HepG2 (cell line): ENCODE measurements around the gene RIPOR3. TPM values are rescaled to one million over a fixed set of nuclear protein-coding genes. Genes with fewer than 3 reads are reported as not detected.

Source experiments
- CCAR2 ChIP-seq: fragments of 200-400 bp; formaldehyde crosslinking; optimal IDR thresholded peaks from 2 replicates; pipeline ENCODE3; 2018; ENCODE audit warnings: low read depth, mild to moderate bottlenecking, low read length, moderate library complexity
- FOXP4 ChIP-seq: sonication (generic); formaldehyde crosslinking; IDR thresholded peaks from 2 replicates; pipeline ENCODE4 v1.4.0; 2020; ENCODE audit warnings: missing genetic modification reagents
- GLI4 ChIP-seq: sonication (generic); formaldehyde crosslinking; IDR thresholded peaks from 2 replicates; pipeline ENCODE4 v1.5.1; 2020; ENCODE audit warnings: missing genetic modification reagents, mild to moderate bottlenecking, moderate library complexity, borderline replicate concordance
- HCFC1 ChIP-seq: fragments of 150-350 bp; IDR thresholded peaks from 2 replicates; pipeline ENCODE4 v1.6.1; 2014; ENCODE audit warnings: low read depth, low read length
- IKZF1 ChIP-seq: fragments of 450-650 bp; IDR thresholded peaks from 2 replicates; pipeline ENCODE4 v1.7.1; 2016
- LCORL ChIP-seq, 2 experiments: fragments of 450-650 bp in 1 of 2; sonication (generic) in 1 of 2; formaldehyde crosslinking in 1 of 2; IDR thresholded peaks; 2 replicates each; pipeline versions ENCODE4 v1.5.0 to v1.6.1; 2017 to 2020; ENCODE audit warnings: antibody characterized with exemption in 1 of 2, missing genetic modification reagents in 1 of 2
- MTA1 ChIP-seq: sonication (generic); formaldehyde crosslinking; IDR thresholded peaks from 2 replicates; pipeline ENCODE4 v1.4.0; 2020; ENCODE audit warnings: missing genetic modification reagents, mild to moderate bottlenecking, borderline replicate concordance
- REPIN1 ChIP-seq: sonication (generic); formaldehyde crosslinking; IDR thresholded peaks from 2 replicates; pipeline ENCODE4 v1.8.0; 2022; ENCODE audit warnings: missing genetic modification reagents, low read depth, mild to moderate bottlenecking, borderline replicate concordance
- SALL1 ChIP-seq: sonication (generic); formaldehyde crosslinking; IDR thresholded peaks from 2 replicates; pipeline ENCODE4 v1.8.0; 2022; ENCODE audit warnings: mild to moderate bottlenecking, missing genetic modification reagents
- SNAI1 ChIP-seq: sonication (generic); formaldehyde crosslinking; IDR thresholded peaks from 2 replicates; pipeline ENCODE4 v1.5.0; 2020; ENCODE audit warnings: mild to moderate bottlenecking, missing genetic modification reagents, borderline replicate concordance
- SP2 ChIP-seq: sonication (generic); formaldehyde crosslinking; IDR thresholded peaks from 2 replicates; pipeline ENCODE4 v1.5.1; 2020; ENCODE audit warnings: mild to moderate bottlenecking, missing genetic modification reagents
- TMF1 ChIP-seq: sonication (generic); formaldehyde crosslinking; IDR thresholded peaks from 2 replicates; pipeline ENCODE4 v1.8.1; 2022; ENCODE audit warnings: low read depth, missing genetic modification reagents
- XBP1 ChIP-seq: sonication (generic); formaldehyde crosslinking; IDR thresholded peaks from 2 replicates; pipeline ENCODE4 v1.5.0; 2020; ENCODE audit warnings: missing genetic modification reagents
- ZNF24 ChIP-seq: fragments of 450-650 bp; IDR thresholded peaks from 2 replicates; pipeline ENCODE4 v1.6.1; 2017; ENCODE audit warnings: antibody characterized with exemption, mild to moderate bottlenecking
- ZNF253 ChIP-seq: sonication (generic); formaldehyde crosslinking; IDR thresholded peaks from 2 replicates; pipeline ENCODE4 v1.8.0; 2022; ENCODE audit warnings: mild to moderate bottlenecking, missing genetic modification reagents, borderline replicate concordance
- ZNF276 ChIP-seq: sonication (generic); formaldehyde crosslinking; IDR thresholded peaks from 2 replicates; pipeline ENCODE4 v1.4.0; 2020; ENCODE audit warnings: mild to moderate bottlenecking, low read depth, missing genetic modification reagents
- ZNF333 ChIP-seq: sonication (generic); formaldehyde crosslinking; IDR thresholded peaks from 2 replicates; pipeline ENCODE4 v1.4.0; 2020; ENCODE audit warnings: mild to moderate bottlenecking, missing genetic modification reagents, borderline replicate concordance
- ZNF367 ChIP-seq: sonication (generic); formaldehyde crosslinking; IDR thresholded peaks from 2 replicates; pipeline ENCODE4 v1.4.0; 2020; ENCODE audit warnings: missing genetic modification reagents, borderline replicate concordance
- ZNF431 ChIP-seq: sonication (generic); formaldehyde crosslinking; IDR thresholded peaks from 2 replicates; pipeline ENCODE4 v1.9.0; 2022; ENCODE audit warnings: missing genetic modification reagents, low read depth, mild to moderate bottlenecking, borderline replicate concordance
- ZNF501 ChIP-seq: sonication (generic); formaldehyde crosslinking; IDR thresholded peaks from 2 replicates; pipeline ENCODE4 v1.5.1; 2020; ENCODE audit warnings: mild to moderate bottlenecking, moderate library complexity, missing genetic modification reagents
- ZNF674 ChIP-seq: sonication (generic); formaldehyde crosslinking; IDR thresholded peaks from 2 replicates; pipeline ENCODE4 v1.5.0; 2020; ENCODE audit warnings: low read depth, mild to moderate bottlenecking, missing genetic modification reagents
- polyA plus RNA-seq, 8 experiments: library from polyadenylated mRNA; depleted of rRNA in 3 of 8; stranded (reverse) in 7 of 8; unstranded in 1 of 8; fragments of >200 nt; fragmentation: Illumina TruSeq in 4 of 8; extraction: Trizol in 4 of 8; gene quantifications; 2 replicates each; pipeline versions ENCODE4 v1.2.1 to v1.2.3, GENCODE V29; 2011 to 2016; ENCODE audit warnings: low read depth in 4 of 8, missing spikeins in 1 of 8, mixed read lengths in 1 of 8; ENCODE audit not compliant: insufficient read depth in 1 of 8
- total RNA-seq, 5 experiments: library from RNA; depleted of rRNA; stranded (reverse); fragments of >200 nt; fragmentation: Illumina TruSeq; extraction: Trizol; gene quantifications; 2 replicates each; pipeline ENCODE4 v1.2.3, GENCODE V29; 2016; ENCODE audit warnings: low read depth in 1 of 5
- TF ChIP-seq, protein P1 (sequence below): sonication (generic); formaldehyde crosslinking; IDR thresholded peaks from 2 replicates; pipeline ENCODE4 v1.5.0; 2020; ENCODE audit warnings: missing genetic modification reagents
- TF ChIP-seq, protein P2 (sequence below): IDR thresholded peaks from 2 replicates; pipeline ENCODE4 v1.6.1; 2018; ENCODE audit warnings: missing genetic modification reagents, mild to moderate bottlenecking, missing compliant biosample characterization

RIPOR3 gene
- total and polyA plus RNA-seq, 2 of the 13 experiments (the other 11 are each of a cell fraction or from before 2014, with no cell fraction given): 0.18 TPM; not detected in 1

DNA sequence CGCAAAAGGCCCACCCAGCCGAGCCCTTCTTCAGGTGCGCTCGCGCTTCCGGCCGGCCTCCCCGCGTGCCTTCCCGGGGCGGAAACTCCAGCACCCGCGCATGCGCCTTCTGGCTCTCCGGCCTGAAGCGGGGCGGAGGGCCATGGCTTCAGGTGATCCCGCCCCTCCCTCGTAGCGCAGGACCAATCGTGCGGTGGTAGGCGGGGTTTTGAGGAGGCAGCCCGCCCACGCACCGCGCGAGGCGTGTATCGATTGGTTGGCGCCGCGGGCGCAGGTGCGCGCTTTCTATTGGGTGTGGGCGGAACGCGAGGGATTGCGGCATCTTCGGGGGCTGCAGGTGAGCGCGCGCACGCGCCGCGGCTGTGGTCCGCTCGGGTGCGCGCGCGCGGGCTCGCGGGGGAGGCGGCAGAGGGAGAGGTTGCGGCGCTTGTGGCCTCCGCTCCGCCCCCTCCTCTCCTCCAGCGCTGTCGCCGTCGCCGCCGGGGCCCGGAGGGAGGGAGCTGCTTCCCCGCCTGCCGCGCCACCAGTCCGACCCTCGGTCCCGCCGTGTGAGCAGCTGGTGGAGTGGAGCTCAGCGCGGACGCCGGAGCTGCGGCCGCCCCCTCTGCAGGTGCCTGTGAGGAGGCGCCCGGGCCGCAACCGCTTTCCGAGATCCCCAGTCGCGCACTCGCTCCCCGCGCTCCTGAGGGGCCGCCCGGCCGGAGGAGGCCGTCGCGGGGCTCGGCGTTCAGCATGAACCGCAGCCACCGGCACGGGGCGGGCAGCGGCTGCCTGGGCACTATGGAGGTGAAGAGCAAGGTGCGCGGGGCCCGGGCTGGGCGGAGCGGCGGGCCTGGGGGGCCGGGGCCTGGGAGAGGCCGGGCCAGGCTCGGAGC, 40.0 kb upstream of the RIPOR3 start, which contains the start of gene PARD6B (continued):
- TF ChIP-seq TMF1 (CRISPR knock-in tag): no peak; the same call in 1 of the 2 replicates
- no peak for TF ChIP-seq CCAR2
- peak; percentile 73; the same call in 1 of the 2 replicates for TF ChIP-seq ZNF501 (CRISPR knock-in tag)
- peak; percentile 75; the same call in 1 of the 2 replicates for TF ChIP-seq XBP1 (CRISPR knock-in tag)
- TF ChIP-seq ZNF24: no peak
- TF ChIP-seq ZNF674 (CRISPR knock-in tag): no peak
- peak; percentile 91; the same call in 1 of the 2 replicates for TF ChIP-seq ZNF367 (CRISPR knock-in tag)
- TF ChIP-seq FOXP4 (CRISPR knock-in tag): peak; percentile 15; the same call in 1 of the 2 replicates
- peak; percentile 98; the same call in 1 of the 2 replicates for TF ChIP-seq ZNF333 (CRISPR knock-in tag)
- peak; percentile 97; the same call in 1 of the 2 replicates for TF ChIP-seq GLI4 (CRISPR knock-in tag)
- peak; percentile 21 for TF ChIP-seq REPIN1
- no peak for TF ChIP-seq ZNF253 (CRISPR knock-in tag)
- TF ChIP-seq HCFC1: 0 out of 2 replicates have a peak, but pooled peaks have one; percentile 10
- TF ChIP-seq, protein P1, sequence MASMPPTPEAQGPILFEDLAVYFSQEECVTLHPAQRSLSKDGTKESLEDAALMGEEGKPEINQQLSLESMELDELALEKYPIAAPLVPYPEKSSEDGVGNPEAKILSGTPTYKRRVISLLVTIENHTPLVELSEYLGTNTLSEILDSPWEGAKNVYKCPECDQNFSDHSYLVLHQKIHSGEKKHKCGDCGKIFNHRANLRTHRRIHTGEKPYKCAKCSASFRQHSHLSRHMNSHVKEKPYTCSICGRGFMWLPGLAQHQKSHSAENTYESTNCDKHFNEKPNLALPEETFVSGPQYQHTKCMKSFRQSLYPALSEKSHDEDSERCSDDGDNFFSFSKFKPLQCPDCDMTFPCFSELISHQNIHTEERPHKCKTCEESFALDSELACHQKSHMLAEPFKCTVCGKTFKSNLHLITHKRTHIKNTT (CRISPR knock-in tag): peak; percentile 28; the same call in 1 of the 2 replicates
- TF ChIP-seq ZNF431 (CRISPR knock-in tag): no peak; the same call in 1 of the 2 replicates
- peak; percentile 93 for TF ChIP-seq SALL1
- TF ChIP-seq, protein P2, sequence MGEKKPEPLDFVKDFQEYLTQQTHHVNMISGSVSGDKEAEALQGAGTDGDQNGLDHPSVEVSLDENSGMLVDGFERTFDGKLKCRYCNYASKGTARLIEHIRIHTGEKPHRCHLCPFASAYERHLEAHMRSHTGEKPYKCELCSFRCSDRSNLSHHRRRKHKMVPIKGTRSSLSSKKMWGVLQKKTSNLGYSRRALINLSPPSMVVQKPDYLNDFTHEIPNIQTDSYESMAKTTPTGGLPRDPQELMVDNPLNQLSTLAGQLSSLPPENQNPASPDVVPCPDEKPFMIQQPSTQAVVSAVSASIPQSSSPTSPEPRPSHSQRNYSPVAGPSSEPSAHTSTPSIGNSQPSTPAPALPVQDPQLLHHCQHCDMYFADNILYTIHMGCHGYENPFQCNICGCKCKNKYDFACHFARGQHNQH: no peak; the same call in 1 of the 2 replicates
- peak; percentile 93 for TF ChIP-seq SP2 (CRISPR knock-in tag)
- no peak for TF ChIP-seq LCORL (IDR thresholded peaks at IDR 0.05)
- no peak; the same call in 1 of the 2 replicates for TF ChIP-seq LCORL (CRISPR knock-in tag; IDR thresholded peaks at IDR 0.05)
- peak; percentile 49; the same call in 1 of the 2 replicates for TF ChIP-seq MTA1 (CRISPR knock-in tag)
- no peak for TF ChIP-seq IKZF1
- peak; percentile 84 for TF ChIP-seq ZNF276
- 0 out of 2 replicates have a peak, but pooled peaks have one; percentile 7 for TF ChIP-seq SNAI1 (CRISPR knock-in tag)
